Measurements from ENCODE around the gene TMEM190.
"Not testable (repeated sequence)": the region's sequence is repeated elsewhere in the genome, so short reads cannot be mapped to it uniquely, and the experiment has no call there.

DNA sequence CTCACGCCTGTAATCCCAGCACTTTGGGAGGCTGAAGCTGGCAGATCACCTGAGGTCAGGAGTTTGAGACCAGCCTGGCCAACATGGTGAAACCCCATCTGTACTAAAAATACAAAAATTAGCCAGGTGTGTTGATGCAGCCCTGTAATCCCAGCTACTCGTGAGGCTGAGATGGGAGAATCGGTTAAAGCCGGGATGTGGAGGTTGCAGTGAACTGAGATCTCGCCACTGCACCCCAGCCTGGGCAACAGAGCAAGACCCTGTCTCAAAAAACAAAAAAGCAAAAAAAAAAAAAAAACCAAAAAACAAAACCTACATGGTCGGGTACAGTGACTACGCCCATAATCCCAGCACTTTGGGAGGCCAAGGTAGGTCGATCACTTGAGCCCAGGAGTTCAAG lies 32.6 kb downstream of the TMEM190 start:
- TF ChIP-seq, protein P1, sequence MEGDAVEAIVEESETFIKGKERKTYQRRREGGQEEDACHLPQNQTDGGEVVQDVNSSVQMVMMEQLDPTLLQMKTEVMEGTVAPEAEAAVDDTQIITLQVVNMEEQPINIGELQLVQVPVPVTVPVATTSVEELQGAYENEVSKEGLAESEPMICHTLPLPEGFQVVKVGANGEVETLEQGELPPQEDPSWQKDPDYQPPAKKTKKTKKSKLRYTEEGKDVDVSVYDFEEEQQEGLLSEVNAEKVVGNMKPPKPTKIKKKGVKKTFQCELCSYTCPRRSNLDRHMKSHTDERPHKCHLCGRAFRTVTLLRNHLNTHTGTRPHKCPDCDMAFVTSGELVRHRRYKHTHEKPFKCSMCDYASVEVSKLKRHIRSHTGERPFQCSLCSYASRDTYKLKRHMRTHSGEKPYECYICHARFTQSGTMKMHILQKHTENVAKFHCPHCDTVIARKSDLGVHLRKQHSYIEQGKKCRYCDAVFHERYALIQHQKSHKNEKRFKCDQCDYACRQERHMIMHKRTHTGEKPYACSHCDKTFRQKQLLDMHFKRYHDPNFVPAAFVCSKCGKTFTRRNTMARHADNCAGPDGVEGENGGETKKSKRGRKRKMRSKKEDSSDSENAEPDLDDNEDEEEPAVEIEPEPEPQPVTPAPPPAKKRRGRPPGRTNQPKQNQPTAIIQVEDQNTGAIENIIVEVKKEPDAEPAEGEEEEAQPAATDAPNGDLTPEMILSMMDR (IDR thresholded peaks at IDR 0.05), result not testable (repeated sequence)
- TF ChIP-seq POLR2A, POLR2AphosphoS5 (IDR thresholded peaks at IDR 0.05): not testable (repeated sequence)
